Heart right ventricle (tissue), 16 donors: ENCODE measurements around the gene ANAPC5. TPM values are rescaled to one million over a fixed set of nuclear protein-coding genes. Genes with fewer than 3 reads are reported as not detected.

Experiments used
- ATAC-seq, 8 donors: fragments of 200-7000 bp; cut with Tn5 transposase; one replicate each; pipeline ENCODE4 v1.9.1; 2020; ENCODE audit warnings: mild to moderate bottlenecking in 8 of 8, moderate library complexity in 8 of 8, moderate number of reproducible peaks in 1 of 8
- DNase-seq, 2 donors: peaks; one replicate each; pipeline ENCODE4 v3.0.0-alpha.2; 2020
- H3K27ac ChIP-seq, 10 donors: fragments of 200-600 bp; sonication (generic) in 2 of 10; one replicate each; pipeline versions ENCODE4 v1.5.0 to v1.8.0; 2020 to 2022; ENCODE audit warnings: mild to moderate bottlenecking in 3 of 10
- H3K27me3 ChIP-seq, 7 donors: fragments of 200-600 bp; one replicate each; pipeline ENCODE4 v1.8.0; 2021 to 2022; ENCODE audit warnings: mild to moderate bottlenecking in 2 of 7
- H3K36me3 ChIP-seq, 9 donors: fragments of 200-600 bp; sonication (generic) in 1 of 9; one replicate each; pipeline versions ENCODE4 v1.5.0 to v1.8.0; 2020 to 2022; ENCODE audit warnings: mild to moderate bottlenecking in 2 of 9
- H3K4me1 ChIP-seq, 9 donors: fragments of 200-600 bp; sonication (generic) in 1 of 9; one replicate each; pipeline versions ENCODE4 v1.5.0 to v1.8.0; 2020 to 2022; ENCODE audit warnings: mild to moderate bottlenecking in 4 of 9
- H3K4me3 ChIP-seq, 10 donors: fragments of 200-600 bp; sonication (generic) in 2 of 10; one replicate each; pipeline versions ENCODE4 v1.5.0 to v1.8.0; 2020 to 2022; ENCODE audit warnings: mild to moderate bottlenecking in 7 of 10, moderate library complexity in 2 of 10
- H3K9me3 ChIP-seq, 11 donors: fragments of 200-600 bp in 10 of 11; sonication (generic) in 2 of 11; one replicate each; pipeline versions ENCODE4 v1.5.0 to v1.8.0; 2013 to 2022; ENCODE audit warnings: mild to moderate bottlenecking in 2 of 11, control low read depth in 1 of 11, moderate library complexity in 1 of 11
- WGBS, 2 donors: extraction: QIAGEN DNeasy Blood & Tissue Kit; methylation state at CpG; one replicate each; pipeline ENCODE4 v1.1.7; 2013; ENCODE audit warnings: inconsistent platforms in 1 of 2; 5-methylcytosine and 5-hydroxymethylcytosine counted together
- intact Hi-C, 10 donors: fragments of 100-400 bp; cut with DNase I; formaldehyde crosslinking; loops; one replicate each; pipeline versions ENCODE4 v1.11.1 to v1.14.2; 2022
- polyA plus RNA-seq, 2 donors: library from polyadenylated mRNA; stranded (reverse); fragments of 200-250 nt; gene quantifications; one replicate each; pipeline ENCODE4 v1.2.3, GENCODE V29; 2013
- total RNA-seq, 10 donors: library from RNA; stranded (reverse); fragmentation: NEBNext Ultra II Directional in 3 of 10; extraction: Animal tissue kit (Norgen Biotek cat#: 25700) in 3 of 10; gene quantifications; one replicate each; pipeline versions ENCODE4 v1.2.1 to v1.2.4, GENCODE V29; 2021 to 2023
- TF ChIP-seq, protein P1 (sequence below), 9 donors: fragments of 200-600 bp; sonication (generic) in 2 of 9; IDR thresholded peaks; one replicate each; pipeline versions ENCODE4 v1.5.0 to v1.8.0; 2021 to 2022; ENCODE audit warnings: antibody characterized with exemption in 9 of 9, mild to moderate bottlenecking in 5 of 9, moderate library complexity in 1 of 9
- donor health status: Arrhythmogenic right ventricular cardiomyopathy.
- donor health status: ischemic (EF 13 %, LVEDD 7.1; RV severe dilation, severe dysfunction).
- donor health status: healthy with polysubstance abuse.
- donor health status: DM: no; HTN: yes; CAD: no.
- donor health status: DM: no; HTN: no; CAD: no.
- donor health status: ischemic (EF 25% LVEDD 6.9; RV normal size, moderate dysfunction).
- donor health status: ischemic (EF 25% LVEDD 5.7; RV mildly dilated, moderate dysfunction).
- donor health status: healthy.
- donor health status: DM: yes; HTN: yes; CAD: no.
- donor health status: Ischemic cardiomyopathy.
- donor health status: ischemic (EF 35%, LVEDD 5.7; RV mildly dilated, moderate dysfunction).
- donor health status: nonischemic (EF 11% LVEDD 7.7; RV severe dilation, severe dysfunction).
- donor health status: DM: yes; HTN: yes; CAD: no.
- donor health status: PGD.
- donor health status: ischemic (EF 29% LVEDD 5.4; RV normal size, mild dysfunction).
- donor health status: nonischemic (EF 23%, LVEDD 6.1; RV moderate dilation, normal function).

ANAPC5 gene
- total and polyA plus RNA-seq, 12 donors: 50.2 to 82.4 (median 57.0) TPM

DNA sequence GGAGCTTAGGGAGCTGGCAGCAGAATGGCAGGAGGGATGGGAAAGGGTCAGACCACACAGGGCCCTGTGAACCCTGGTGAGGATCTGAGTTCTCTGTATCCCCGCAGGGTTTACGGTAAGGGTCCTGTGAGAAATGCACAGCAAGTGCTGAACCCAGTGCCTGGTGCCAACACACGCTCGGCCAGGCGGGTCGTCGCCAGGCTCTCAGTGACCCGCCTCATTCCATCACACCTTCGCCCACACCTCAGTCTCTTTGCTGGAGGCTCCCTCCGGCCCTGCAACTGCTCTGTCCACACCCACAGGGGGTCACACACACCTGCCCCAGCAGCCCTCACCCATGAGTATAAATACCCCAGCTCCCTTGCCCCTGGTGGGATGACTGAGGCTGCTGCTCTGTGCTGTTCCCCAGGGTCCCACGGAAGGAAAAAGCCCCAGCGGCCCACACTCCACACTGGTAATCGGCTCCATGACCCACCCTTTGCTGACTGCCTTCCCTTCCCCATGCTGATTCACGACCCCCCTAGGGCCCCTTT is 78.8 kb downstream of the ANAPC5 start:
- TF ChIP-seq, protein P1, sequence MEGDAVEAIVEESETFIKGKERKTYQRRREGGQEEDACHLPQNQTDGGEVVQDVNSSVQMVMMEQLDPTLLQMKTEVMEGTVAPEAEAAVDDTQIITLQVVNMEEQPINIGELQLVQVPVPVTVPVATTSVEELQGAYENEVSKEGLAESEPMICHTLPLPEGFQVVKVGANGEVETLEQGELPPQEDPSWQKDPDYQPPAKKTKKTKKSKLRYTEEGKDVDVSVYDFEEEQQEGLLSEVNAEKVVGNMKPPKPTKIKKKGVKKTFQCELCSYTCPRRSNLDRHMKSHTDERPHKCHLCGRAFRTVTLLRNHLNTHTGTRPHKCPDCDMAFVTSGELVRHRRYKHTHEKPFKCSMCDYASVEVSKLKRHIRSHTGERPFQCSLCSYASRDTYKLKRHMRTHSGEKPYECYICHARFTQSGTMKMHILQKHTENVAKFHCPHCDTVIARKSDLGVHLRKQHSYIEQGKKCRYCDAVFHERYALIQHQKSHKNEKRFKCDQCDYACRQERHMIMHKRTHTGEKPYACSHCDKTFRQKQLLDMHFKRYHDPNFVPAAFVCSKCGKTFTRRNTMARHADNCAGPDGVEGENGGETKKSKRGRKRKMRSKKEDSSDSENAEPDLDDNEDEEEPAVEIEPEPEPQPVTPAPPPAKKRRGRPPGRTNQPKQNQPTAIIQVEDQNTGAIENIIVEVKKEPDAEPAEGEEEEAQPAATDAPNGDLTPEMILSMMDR (IDR thresholded peaks at IDR 0.05): no peak
- Histone ChIP-seq H3K36me3 (peaks cover 0 to 71% (median 11%) of the 10 kb centered on the region in 9 donors), H3K4me3 (no peak overlapping the region), H3K27ac (no peak overlapping the region), H3K27me3 (no peaks in the 10 kb centered on the region), H3K4me1 (peaks cover 0 to 23% (median 3%) of the 10 kb centered on the region in 9 donors), H3K9me3 (no peaks in the 10 kb centered on the region)
- DNase-seq (no peak), ATAC-seq (peak in 1 of 8 donors; percentile 39)
- intact Hi-C loops: no loop called here
- 96 to 98% methylated on average over 14 of the region's 14 CpGs for WGBS, 2 donors

DNA sequence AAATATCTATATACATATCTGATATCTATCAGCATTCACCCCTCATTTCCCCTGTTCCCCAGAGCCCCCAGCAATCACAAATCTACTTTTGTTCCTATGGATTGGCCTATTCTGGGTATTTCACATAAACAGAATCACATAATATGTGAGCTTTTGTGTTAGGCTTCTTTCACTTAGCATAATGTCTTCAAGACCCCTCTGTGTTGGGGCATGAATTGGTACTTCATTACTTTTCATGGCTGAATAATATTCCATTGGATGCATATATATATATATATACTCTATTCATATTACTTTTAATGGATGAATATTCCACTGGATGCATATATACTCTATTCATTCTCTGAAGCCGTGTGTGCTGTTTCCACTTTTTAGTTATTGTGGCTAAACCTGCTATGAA is 84.4 kb downstream of the ANAPC5 start:
- Histone ChIP-seq H3K4me1 (no peaks in the 10 kb centered on the region), H3K4me3 (no peak overlapping the region), H3K36me3 (peaks cover 0 to 97% (median 30%) of the 10 kb centered on the region in 9 donors), H3K9me3 (no peaks in the 10 kb centered on the region), H3K27ac (no peak overlapping the region), H3K27me3 (no peaks in the 10 kb centered on the region)
- ATAC-seq: no peak
- DNase-seq: no peak
- TF ChIP-seq, protein P1 (IDR thresholded peaks at IDR 0.05): no peak
- 100% methylated on average over 1 of the region's 1 CpG for WGBS, 2 donors
- intact Hi-C loops: no loop called here

DNA sequence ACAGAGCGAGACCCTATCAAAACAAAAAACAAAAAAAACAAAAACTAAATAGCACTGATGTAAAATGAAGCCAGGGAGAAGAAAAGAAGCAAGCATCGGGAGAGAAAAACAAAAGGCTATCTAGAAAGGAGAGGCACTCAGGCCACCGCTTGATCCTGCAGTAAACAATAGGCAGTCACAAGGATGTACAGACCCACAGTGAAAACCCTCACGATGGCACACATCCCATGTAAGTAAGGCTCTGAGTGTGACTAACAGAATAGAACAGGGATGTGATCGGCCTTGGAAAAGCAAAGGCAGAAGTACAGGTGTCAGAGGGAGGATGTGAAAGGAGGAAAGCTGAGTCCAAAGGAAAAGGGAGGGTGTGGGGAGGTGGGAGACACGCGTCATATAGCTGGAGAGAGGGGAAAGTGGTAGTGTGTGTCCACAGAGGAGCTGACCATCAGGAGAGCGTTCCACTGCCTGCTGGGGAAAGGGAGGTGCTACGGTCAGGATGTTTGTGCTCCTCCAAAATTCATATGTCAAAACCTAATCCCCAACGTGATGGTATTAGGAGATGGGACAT is 87.2 kb downstream of the ANAPC5 start:
- TF ChIP-seq, protein P1 (IDR thresholded peaks at IDR 0.05): no peak
- H3K36me3 ChIP-seq: peaks cover 0 to 100% (median 44%) of the 10 kb centered on the region in 9 donors

DNA sequence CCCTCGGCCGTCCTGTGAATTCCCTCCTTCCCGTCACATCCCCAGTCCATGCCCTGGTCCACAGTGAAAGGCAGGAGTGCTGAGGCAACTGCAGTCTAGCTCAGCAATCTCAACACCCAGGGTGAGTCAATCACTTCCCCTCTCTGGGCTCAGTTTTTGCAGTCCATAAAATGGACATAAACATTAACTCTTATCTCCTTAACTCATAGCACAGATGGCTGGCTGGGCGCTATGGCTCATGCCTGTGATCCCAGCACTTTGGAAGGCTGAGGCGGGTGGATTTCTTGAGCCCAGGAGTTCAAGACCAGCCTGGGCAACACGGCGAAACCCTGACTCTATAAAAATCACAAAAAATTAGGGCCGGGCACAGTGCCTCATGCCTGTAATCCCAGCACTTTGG is 88.1 kb downstream of the ANAPC5 start:
- peaks cover 0 to 100% (median 46%) of the 10 kb centered on the region in 9 donors for H3K36me3 ChIP-seq
- ATAC-seq: no peak
- H3K4me1 ChIP-seq: no peaks in the 10 kb centered on the region
- TF ChIP-seq, protein P1 (IDR thresholded peaks at IDR 0.05): no peak
- H3K27ac ChIP-seq: no peak overlapping the region
- intact Hi-C loops: no loop called here
- no peaks in the 10 kb centered on the region for H3K27me3 ChIP-seq
- WGBS, 2 donors: 91 to 96% methylated on average over 8 of the region's 8 CpGs
- DNase-seq: no peak
- H3K9me3 ChIP-seq: no peaks in the 10 kb centered on the region
- no peak overlapping the region for H3K4me3 ChIP-seq

More for the DNA sequence above, 87.2 kb downstream of the ANAPC5 start:
- ATAC-seq: no peak
- H3K4me3 ChIP-seq: no peak overlapping the region
- H3K4me1 ChIP-seq: no peaks in the 10 kb centered on the region
- intact Hi-C loops: loop anchor here in 1 of 10 donors (1.0 kb wide), 1 partner anchor 10 kb away; no protein-coding TSS in a partner anchor
- no peaks in the 10 kb centered on the region for H3K9me3 ChIP-seq
- H3K27ac ChIP-seq: no peak overlapping the region
- 81 to 87% methylated on average over 10 of the region's 10 CpGs for WGBS, 2 donors
- DNase-seq: no peak
- no peaks in the 10 kb centered on the region for H3K27me3 ChIP-seq
